22Rv1 (cell line): Measurements from ENCODE around the gene MYL5.

ENCODE experiments used
- ZFX ChIP-seq: fragments of 450-650 bp; IDR thresholded peaks from 2 replicates; pipeline ENCODE4 v1.6.1; 2017; ENCODE audit warnings: antibody characterized with exemption, borderline replicate concordance
- TF ChIP-seq, protein P1 (sequence below): fragments of 450-650 bp; IDR thresholded peaks from 2 replicates; pipeline ENCODE4 v1.5.1; 2017; ENCODE audit warnings: mild to moderate bottlenecking

DNA sequence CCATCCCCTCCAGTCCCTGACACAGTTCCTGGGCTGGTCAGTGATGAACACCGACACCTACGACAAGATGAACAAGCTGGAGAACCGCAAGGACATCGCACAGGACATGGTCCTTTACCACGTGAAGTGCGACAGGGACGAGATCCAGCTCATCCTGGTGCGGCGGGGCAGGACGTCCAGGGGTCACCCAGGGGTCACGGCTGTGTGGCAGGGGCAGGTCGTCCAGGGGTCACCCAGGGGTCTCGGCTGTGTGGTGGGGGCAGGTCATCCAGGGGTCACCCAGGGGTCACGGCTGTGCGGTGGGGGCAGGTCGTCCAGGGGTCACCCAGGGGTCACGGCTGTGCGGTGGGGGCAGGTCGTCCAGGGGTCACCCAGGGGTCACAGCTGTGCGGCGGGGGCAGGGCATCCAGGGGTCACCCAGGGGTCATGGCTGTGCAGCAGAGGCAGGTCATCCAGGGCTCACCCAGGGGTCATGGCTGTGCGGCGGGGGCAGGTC, 17.0 kb upstream of the MYL5 start:
- TF ChIP-seq, protein P1, sequence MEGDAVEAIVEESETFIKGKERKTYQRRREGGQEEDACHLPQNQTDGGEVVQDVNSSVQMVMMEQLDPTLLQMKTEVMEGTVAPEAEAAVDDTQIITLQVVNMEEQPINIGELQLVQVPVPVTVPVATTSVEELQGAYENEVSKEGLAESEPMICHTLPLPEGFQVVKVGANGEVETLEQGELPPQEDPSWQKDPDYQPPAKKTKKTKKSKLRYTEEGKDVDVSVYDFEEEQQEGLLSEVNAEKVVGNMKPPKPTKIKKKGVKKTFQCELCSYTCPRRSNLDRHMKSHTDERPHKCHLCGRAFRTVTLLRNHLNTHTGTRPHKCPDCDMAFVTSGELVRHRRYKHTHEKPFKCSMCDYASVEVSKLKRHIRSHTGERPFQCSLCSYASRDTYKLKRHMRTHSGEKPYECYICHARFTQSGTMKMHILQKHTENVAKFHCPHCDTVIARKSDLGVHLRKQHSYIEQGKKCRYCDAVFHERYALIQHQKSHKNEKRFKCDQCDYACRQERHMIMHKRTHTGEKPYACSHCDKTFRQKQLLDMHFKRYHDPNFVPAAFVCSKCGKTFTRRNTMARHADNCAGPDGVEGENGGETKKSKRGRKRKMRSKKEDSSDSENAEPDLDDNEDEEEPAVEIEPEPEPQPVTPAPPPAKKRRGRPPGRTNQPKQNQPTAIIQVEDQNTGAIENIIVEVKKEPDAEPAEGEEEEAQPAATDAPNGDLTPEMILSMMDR = no peak
- no peak for TF ChIP-seq ZFX
